Measurements from ENCODE around the gene TUBD1.

DNA sequence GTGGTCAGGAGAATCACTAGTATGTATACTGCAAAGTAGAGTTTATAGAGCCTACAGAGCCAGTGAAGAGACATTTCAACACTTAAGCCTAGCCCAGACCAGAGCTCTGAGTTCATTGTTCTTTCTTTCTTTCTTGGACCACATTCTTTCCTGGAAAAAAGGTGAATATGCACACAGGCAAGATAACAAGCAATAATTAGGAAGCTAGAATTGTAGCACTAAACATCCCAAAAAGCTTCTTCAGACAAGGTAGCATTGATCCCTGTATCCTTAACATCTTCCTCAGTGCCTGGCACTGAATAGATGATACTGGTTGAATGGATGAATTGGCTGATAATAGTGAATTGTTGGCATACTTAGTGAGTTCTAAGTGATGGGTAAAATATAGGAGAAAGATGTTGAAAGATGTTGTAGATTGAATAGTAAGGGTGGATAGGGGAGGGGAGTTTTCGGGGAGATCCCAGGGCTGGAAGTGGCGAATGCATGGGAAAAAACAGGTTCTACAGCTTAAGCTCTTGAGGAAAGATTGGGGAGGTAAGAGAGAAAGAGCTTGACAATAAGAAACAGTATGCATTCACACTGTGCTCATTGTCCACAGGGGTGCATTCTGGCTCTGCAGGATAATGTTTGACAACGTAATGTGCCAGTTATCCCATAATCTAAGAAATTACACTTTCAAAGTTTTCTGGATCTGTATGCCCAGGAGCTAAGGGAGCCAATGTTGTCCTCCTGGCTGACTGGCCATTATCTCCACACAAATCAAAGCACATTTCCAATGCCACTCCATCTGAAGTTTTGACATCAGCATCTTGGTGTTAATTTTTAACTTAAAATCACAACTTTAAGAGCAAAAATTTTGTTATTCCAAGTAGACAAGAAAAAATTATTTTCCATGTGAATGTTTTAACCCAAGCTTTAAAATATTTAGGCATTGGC is 35.6 kb downstream of the TUBD1 start:
- no peak for TF ChIP-seq POLR2AphosphoS5 (IDR thresholded peaks at IDR 0.05)
- TF ChIP-seq, protein P1, sequence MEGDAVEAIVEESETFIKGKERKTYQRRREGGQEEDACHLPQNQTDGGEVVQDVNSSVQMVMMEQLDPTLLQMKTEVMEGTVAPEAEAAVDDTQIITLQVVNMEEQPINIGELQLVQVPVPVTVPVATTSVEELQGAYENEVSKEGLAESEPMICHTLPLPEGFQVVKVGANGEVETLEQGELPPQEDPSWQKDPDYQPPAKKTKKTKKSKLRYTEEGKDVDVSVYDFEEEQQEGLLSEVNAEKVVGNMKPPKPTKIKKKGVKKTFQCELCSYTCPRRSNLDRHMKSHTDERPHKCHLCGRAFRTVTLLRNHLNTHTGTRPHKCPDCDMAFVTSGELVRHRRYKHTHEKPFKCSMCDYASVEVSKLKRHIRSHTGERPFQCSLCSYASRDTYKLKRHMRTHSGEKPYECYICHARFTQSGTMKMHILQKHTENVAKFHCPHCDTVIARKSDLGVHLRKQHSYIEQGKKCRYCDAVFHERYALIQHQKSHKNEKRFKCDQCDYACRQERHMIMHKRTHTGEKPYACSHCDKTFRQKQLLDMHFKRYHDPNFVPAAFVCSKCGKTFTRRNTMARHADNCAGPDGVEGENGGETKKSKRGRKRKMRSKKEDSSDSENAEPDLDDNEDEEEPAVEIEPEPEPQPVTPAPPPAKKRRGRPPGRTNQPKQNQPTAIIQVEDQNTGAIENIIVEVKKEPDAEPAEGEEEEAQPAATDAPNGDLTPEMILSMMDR (IDR thresholded peaks at IDR 0.05): no peak
- TF ChIP-seq POLR2A (IDR thresholded peaks at IDR 0.05): no peak
- TF ChIP-seq EP300 (IDR thresholded peaks at IDR 0.05): no peak
